ENCODE data around the gene ODC1. TPM values are rescaled to one million over a fixed set of nuclear protein-coding genes. Genes with fewer than 3 reads are reported as not detected.

The ODC1 gene
- total RNA-seq, 1 donor: 64.1 TPM

DNA sequence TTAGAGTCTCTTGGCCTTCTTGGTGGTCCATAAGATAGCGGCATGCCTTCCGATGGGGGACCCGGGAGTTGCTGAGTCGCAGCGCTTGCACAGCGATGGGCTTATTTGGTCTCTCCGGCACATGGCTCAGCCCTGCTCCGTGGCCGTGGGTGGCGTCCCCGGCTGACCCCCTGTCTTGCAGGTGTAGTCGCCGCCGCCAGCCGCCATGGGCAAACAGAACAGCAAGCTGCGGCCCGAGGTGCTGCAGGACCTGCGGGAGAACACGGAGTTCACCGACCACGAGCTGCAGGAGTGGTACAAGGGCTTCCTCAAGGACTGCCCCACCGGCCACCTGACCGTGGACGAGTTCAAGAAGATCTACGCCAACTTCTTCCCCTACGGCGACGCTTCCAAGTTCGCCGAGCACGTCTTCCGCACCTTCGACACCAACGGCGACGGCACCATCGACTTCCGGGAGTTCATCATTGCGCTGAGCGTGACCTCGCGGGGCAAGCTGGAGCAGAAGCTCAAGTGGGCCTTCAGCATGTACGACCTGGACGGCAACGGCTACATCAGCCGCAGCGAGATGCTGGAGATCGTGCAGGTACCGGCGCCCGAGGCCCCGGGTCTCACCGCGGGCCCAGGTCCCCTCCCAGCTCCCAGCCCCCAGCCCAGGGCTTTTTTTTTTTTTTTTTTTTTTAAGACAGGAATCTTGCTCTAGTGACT, 28.4 kb downstream of the ODC1 start:
- no peak for DNase-seq (ENCODE audit: low read depth in 2 of 3, low spot score in 2 of 3)

DNA sequence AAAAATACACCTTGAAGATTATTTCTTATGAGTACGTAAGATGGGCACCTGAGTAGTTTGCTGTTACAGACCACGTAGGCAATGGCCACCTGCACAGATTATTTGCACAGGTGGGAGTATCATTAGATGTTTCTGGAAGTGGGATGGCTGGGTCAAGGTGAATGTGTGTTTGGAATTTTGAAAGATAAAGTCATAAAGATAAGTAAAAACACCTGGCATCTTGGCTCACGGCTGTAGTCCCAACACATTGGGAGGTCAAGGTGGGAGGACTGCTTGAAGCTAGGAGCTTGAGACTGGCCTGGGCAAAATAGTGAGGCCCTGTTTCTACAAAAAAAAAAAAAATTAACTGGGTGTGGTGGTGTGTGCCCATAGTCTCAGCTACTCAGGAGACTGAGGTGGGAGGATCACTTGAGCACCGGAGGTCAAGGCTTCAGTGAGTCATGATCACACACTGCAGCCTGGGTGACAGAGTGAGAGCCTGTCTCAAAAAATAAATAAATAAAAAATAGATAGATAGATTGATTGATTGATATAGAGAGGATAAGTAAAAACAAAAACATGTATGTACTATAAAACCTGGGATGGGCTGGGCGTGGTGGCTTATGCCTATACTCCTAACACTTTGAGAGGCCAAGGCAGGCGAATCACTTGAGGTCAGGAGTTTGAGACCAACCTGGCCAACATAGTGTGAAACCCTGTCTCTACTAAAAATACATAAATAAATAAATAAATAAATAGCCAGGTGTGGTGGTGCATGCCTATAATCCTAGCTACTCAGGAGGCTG, 30.4 kb downstream of the ODC1 start:
- DNase-seq (ENCODE audit: low read depth in 2 of 3, low spot score in 2 of 3): no peak

DNA sequence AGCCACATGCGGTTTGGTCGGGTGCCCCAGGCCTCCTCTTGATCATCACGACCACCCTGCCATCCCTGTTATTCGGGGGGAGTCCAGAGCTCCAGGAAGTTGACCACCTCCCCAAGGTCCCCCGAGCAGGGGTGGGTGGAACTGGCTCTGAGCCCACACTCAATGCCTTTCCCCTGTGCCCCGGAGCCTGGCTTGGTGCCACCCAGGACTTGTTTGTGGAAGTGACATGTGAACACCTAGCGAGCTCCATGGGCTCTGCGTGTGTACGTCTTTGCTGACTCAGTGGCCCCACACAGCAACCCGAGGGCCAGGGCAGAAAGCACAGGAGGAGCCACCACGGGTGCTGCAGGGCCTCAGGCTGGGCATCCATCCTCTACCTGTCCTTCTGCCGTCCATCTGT, 32.5 kb downstream of the ODC1 start:
- DNase-seq (ENCODE audit: low read depth in 2 of 3, low spot score in 2 of 3): no peak

DNA sequence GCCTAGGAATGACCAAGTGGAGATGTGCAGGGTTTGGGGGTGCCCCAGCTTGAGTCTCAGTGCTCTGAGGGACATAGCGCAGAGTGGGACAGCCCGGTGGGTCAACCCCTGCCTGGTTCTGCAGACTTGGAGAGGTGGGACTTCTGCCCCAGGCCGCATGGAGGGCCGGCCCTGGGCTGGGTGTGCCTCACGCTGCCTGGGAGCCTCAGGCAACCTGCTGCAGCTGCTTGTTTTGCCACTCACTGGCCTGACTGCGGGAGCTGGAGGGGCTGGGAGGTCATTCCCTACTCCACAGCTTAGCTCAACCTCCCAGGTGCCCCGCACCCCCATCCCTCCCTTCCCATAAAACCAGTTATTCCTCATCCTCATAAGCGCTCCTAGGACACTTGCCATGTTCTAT, 33.1 kb downstream of the ODC1 start:
- DNase-seq (ENCODE audit: low read depth in 2 of 3, low spot score in 2 of 3): no peak

DNA sequence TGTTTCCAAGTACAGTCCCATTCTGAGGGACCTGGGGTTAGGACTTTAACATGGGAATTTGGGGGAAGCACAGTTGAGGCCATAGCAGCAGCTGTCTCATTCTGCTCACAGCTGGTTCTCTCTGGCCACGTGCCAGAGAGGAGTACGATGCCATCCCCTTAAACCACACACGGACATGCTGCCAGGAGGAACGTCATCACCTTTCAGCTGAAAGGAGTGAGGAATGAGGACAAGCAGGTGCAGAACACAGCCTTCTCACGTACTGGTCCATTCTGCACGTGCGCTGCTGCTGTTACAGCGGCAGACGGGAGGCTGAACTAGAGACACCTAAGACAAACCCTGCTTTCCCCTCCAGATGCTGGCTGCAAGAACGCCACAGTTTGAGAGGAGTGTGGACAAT, 33.5 kb downstream of the ODC1 start:
- DNase-seq (ENCODE audit: low read depth in 2 of 3, low spot score in 2 of 3): no peak

DNA sequence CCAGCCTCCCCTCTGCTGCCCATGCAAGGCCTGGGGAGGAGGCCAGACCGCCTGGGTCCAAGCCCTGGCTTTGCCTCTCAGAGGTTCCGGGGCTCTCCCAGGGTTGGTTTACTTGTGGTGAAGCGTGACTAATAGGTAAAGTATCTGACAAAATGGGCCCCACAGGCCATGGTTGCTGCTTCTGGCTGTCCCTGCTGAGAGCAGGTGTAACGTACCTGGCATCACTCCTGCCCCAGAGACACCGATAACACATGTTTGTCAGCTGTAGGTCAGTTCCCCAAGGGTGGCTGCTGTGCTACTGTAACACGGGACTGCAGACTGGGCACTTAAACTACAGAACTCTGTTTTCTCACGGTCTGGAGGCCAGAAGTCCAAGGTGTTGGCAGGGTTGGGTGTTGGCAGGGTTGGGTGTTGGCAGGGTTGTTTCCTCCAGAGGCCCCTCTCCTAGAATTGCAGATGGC, 34.1 kb downstream of the ODC1 start:
- no peak for DNase-seq (ENCODE audit: low read depth in 2 of 3, low spot score in 2 of 3)

DNA sequence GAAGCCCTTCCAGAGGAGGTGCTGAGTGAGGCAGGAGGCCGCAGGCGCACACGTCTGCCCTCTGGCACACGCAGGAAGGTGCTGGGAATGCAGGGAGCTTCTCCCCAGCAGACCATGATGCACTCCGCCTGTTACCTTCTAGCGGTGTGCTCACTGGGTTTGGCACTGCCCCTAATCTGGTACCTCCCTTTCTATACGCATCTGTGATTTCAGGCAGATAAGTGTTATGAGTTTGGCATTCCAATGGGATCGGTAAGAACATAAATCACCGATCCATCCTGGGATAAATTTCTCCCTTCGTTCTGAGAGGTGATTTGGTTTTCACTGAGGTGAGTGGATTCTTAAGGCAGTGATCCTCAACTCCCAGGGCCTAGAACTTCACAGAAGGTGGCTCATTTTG, 34.6 kb downstream of the ODC1 start:
- DNase-seq (ENCODE audit: low read depth in 2 of 3, low spot score in 2 of 3): no peak

DNA sequence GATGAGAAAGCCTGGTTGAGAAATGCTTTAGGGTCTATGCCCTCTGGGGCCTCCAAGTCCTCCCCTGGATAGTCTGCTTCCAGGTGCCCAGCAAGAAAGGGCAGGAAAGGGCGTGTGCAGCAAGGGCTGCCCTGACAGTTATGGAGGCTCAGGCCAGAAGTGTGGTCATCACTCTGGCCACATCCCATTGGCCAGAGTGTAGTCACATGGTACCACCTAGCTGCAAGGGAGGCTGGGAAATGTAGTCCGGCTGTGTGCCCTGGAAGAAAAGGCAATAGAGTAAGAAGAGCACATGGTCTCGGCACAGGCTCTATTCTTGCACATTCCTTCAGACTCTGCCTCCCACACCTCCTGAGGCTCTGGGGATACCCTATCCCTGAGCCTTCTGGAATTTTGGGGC, 35.7 kb downstream of the ODC1 start:
- peak in 1 of 3 donors; percentile 28 for DNase-seq (ENCODE audit: low read depth in 2 of 3, low spot score in 2 of 3)

DNA sequence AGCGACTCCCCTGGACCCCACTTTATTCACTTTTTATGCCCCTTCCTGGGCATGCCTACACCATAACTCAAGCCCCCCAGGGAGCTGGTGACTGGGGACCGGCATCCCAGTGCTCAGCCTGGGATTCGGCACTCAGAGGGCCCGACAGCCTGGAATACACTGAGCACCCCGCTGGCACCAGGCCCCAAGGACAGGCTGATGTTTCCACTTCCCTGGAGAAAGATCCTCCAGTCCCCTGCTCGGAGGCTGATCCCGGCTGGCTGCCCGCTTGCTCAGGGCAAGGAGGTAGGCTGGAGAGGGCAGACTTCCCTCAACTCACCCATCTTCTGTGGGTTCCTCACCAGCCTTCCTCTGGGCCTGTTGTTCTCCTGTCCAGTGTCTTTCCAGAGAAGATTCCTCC, 36.6 kb downstream of the ODC1 start:
- no peak for DNase-seq (ENCODE audit: low read depth in 2 of 3, low spot score in 2 of 3)

DNA sequence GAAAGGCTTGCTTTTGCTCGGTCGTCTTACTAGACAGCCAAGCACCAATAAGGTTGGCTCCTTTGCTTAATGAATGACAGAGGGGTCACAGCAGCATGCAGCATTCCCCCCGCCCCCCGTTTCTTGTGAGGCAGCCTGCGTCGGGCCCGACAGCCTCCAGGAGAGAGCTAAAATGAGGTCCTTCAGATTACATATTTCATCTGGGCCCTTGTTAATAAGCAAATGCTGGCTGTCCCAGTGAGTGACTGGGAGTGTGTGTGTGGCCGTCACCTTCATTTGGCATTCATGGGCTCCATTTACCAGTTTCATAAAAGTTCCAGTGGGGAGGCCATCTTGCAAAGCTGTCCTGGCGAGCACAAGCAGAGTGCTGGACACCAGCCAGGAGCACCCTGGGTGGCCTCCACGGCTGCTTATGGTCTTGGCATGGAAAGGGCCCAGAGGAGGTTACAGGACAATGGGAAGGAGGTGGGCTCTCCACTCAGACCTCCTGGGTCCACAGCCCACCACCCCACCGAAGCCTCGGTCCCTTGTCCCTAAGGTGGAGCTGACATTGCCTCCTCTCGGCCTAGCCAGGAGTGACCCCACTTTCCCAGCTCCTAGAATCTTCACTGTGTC, 37.2 kb downstream of the ODC1 start:
- DNase-seq (ENCODE audit: low read depth in 2 of 3, low spot score in 2 of 3): no peak

DNA sequence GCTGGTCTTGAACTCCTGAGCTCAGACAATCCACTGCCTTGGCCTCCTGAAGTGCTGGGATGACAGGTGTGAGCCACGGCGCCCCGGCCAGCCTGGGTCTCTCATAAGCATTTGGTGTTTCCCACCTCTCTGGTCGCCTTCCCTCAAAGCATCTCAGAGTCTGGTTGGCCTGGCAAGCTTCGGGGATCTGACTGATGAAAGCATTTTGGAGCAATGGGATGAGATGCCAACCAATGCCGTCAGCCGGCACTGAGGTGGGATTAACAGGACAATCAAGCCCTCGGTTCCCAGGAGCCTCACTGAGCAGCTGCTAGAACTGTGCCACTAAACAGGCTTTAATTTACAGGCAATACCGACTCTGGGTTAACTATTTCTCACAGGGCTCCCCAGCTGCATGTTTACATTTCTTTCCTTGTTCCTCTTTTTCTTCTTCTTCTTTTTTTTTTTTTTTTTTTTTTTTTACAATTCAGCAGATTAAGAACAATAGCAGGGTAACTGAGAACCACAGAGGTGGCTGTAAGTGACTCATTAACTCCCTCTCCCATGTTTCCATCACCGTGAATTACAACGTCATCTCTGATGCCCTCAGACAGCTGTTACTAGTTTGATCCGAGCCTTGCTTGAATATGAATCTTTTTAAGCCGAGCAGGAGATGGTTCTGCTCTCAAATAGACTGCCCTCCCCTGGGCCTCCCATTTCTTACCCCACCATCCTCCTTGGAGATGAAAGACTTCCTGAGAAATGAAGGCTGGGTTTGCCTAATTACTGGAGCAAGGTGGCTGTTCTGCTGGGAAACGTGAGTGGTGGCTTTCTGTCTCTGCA, 37.9 kb downstream of the ODC1 start:
- DNase-seq (ENCODE audit: low read depth in 2 of 3, low spot score in 2 of 3): peak in 2 of 3 donors; percentile 89 to 97

DNA sequence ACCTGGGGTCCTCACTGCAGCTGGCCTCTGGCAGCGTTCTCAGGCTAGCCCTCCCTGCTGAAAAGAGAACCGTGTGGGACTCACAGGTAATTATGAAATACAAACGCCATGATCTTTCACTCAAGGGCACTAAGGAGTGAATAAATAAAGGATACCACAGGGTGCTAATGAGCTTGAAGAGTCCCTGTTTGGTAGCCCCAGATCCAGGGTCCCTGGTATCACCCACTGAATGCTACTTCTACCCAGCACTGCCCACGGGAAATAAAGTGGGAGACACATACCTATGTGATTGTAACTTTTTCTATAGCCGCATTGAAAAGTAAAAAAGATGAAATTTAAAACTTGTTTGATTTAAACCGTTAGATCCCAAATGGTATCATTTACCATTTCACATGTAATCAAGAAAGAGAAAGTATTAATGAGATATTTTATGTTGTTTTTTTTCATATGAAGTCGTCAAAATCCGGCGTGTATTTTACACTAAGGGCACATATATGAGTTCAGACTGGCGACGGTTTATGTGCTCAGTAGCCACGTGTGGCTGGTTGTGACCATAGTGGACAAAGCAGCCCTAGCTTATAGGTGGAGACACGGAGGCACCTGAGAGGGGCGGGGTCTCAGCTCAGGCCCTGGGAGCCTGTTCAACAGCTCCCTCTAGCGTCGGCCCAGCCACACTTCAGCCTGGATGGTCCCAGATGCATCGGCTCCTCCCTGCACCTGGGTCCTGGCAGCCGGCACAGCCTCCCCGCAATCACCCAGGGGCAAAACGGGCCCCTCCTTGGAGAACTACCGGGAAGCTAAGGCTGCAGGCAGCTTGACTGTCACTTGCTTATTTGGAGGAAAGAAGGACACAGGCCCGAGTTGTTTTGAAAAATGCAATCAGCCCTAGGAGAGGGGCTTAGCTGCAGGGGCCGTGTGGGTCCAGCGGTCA, 39.2 kb downstream of the ODC1 start:
- peak; percentile 71 to 82 (median 82) for DNase-seq (ENCODE audit: low read depth in 2 of 3, low spot score in 2 of 3)

DNA sequence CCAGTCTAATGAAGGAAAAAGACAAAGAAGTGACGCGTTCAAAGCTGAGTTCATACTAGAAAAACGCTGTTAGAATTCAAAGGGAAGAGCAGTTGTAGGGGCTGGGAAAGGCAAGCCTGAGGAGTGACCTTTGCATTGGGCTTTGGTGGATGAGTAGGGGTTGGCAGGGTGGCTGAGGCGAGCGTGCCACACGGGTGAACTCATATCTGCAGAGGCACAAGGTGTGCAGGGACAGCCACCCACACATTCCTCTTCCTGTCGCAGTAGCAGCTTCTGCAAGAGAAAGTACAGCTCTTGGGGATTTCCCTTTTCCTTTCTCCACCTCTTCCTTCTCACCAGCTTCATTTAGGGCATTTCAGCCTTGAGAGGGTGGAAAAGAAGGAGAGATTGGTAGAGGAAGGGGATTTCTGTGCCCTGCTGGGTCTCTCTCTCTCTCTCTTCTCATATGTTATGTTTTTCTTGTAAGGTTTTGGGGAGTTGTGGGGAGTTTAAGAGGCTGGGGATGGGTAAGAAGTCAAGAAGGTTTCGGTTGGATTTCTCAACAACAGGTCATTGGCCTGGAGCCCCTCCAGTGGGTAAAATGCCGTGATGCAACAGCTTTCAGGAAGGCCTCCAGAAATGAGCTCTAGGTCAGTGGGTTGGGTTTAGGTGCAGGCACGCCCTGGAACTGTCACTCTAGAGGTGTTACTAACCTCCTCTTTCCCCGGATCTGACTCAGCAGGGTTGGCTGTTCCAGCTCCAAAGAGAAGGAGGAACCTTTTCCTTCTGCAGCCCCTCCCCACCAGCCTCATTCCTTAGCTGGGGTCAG, 40.1 kb downstream of the ODC1 start:
- DNase-seq (ENCODE audit: low read depth in 2 of 3, low spot score in 2 of 3): peak in 2 of 3 donors; percentile 64 to 76

DNA sequence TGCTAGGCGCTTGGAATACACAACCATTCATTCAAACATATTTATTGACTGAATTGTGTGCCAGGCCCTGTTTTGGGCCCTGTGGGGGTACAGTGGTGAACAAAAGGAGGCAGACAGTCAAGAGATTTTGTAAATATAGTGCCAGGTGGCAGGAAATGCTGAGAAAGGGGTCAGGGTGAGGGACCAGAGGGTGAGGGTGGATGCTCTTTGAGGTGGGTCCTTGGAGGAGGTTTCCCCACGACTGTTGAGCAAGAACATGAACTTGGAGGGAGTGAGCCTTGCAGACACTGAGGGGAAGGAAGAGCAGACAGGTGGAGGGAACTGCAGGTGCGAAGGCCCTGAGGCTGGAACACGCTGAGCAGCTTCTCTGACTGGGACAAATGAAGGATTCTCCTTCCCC, 40.7 kb downstream of the ODC1 start:
- no peak for DNase-seq (ENCODE audit: low read depth in 2 of 3, low spot score in 2 of 3)

DNA sequence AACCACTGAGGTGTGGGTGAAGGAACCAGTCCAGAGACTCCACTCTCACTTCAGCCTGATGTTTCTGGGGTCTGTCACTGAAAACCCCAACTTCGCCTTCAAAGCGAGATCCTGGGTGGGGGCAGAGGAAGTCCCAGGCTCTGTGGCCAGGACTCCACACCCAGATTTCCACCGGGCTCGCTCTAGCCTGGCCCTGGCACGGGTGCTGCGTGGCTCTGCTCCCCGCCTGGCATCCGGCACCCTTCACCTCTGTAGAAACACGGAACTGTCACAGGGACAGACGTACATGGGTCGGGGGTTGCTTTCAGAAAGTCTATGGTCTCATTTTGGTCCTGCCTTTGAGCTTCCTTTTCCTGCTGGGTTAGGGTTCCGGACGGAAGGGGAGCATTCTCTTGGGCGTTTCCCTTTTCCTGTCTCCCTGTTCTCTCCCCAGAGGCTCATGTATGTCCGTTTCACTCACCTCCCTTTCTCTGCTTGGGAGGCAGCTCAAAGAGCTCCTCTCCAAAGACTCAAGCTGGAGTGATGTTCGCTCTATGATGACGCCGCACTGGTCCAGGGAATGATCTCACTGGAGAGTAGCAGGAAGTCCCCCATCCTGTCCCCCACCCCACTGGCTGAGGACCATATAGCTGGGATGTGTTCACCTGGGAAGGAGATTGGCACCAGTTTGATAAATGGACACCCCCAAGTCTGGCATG, 41.5 kb downstream of the ODC1 start:
- no peak for DNase-seq (ENCODE audit: low read depth in 2 of 3, low spot score in 2 of 3)

DNA sequence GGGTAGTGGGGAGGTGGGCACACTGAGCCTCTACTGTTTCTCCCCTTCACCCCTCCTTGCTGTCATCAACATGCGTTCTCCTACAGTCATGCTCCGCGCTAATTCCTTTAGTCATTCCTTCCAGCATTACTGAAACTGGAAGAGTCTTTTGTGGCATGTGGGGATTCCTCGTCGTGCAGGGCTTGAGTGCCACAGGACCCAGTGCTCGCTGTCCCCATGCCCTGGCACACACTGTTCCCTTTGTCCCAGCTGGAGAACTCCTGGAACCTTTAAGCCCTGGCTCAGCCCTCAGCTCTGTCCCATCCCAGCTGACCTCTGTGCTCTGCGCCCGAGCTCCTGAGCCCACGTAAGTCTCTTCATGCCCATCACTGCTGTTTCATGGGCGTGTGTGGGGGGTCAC, 42.1 kb downstream of the ODC1 start:
- DNase-seq (ENCODE audit: low read depth in 2 of 3, low spot score in 2 of 3): no peak

DNA sequence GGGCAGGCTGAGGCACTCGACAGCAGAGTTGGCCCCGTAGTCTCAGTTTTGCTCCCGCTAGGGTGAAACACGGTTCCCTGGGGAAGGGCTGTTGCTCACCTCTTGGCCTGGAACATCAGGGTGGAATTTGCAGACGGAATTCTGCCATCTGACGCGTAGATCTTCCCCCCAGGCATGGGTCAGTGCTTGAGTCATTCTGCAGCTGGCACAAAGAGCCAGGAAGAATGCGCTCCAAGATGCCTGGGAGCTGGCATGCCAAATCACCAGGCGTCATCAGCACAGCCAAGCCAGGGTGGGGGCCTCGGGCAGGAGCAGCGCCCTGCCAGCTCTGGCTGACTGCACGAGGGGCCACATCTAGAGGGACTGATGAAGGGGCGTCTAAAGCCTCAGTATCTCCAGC, 42.7 kb downstream of the ODC1 start:
- no peak for DNase-seq (ENCODE audit: low read depth in 2 of 3, low spot score in 2 of 3)

DNA sequence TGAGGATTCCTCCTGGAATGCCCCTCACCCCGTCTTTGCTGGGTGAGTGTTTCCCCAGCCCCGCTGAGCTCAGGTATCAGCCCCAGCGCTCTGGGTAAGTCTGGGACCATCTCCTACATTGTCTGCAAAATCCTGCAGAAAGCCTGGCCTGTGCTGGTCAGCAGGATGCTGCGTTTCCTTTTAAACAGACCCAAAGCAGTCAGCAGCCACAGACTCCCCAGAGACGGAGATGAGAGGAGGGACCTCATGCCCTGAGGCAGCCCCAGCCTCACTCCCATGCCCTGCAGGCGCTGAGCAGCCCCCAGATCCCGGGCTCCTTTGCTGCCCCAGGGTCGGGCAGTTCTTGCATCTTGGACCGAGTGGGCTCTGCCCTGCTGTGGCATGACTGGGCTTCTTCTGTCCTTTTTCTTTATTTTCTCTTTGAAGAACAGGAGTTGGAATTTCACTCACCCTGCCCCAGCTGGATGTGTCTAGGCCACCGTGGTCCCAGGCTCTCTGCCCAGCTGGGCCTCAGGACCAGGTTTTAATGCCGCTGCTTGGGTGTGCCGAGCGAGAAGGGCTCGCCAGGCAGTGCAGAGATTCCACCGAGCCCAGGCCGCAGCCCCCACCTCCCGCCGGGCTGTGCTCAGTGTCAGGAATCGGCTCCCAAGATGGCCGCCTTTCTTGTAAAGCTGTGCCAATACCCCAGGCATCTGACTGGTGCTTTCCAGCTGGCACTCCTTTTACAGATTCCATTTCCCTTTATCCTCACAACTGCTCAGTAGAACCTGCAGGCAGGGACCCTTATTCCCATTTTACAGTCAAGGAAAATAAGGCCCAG, 43.6 kb downstream of the ODC1 start:
- DNase-seq (ENCODE audit: low read depth in 2 of 3, low spot score in 2 of 3): no peak

All from hematopoietic multipotent progenitor cell (in vitro differentiated cells).